HFF-Myc (cell line): ENCODE measurements around the gene ZSWIM1.
A peak's percentile ranks its signal among the peaks of the same experiment; 100 is the strongest.

Experiments
- DNase-seq: peaks from one replicate; pipeline ENCODE4 v3.0.0-alpha.2; 2011; ENCODE audit warnings: low read depth; ENCODE audit errors: extremely low read depth
- H3K4me3 ChIP-seq: replicated peaks from 2 replicates; pipeline ENCODE4 v1.5.1; 2011; ENCODE audit warnings: low read depth, mild to moderate bottlenecking, control low read depth, low read length
- TF ChIP-seq, protein P1 (sequence below): IDR thresholded peaks from 2 replicates; pipeline ENCODE4 v1.5.1; 2012; ENCODE audit warnings: mild to moderate bottlenecking, low read depth, low read length, control low read depth; ENCODE audit errors: missing control alignments

Gene ZSWIM1

DNA sequence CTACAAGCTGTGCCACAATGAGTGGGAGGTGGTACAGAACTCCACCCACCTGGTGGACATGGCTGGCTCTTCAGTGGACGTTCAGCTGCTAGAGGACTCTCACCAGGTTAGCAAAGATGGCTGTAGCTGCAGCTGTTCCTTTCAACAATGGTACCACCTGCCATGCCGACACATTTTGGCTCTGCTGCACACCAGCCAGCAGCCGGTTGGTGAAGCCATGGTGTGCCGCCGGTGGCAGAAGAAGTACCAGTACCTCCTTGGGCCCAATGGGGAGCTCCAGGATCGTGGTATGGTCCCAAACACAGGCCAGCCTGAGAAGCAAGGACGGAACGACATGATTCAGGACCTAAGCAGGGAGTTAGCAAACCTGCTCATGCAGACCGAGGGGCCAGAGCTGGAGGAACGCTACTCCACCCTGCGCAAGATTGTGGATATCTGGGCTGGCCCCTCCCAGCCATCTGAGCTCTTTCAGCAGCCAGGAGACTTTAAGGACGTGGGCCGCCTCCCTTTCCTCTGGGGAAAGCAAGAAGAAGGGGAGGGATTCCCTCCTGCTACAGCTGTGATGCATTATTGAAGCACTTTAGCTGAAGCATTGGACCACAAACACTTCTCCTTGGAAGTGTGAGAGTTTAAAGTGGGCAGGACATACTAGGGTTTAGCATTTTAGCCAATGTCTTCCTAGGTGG, 2.8 kb upstream of the ZSWIM1 start:
- peak; percentile 40 for DNase-seq
- TF ChIP-seq, protein P1, sequence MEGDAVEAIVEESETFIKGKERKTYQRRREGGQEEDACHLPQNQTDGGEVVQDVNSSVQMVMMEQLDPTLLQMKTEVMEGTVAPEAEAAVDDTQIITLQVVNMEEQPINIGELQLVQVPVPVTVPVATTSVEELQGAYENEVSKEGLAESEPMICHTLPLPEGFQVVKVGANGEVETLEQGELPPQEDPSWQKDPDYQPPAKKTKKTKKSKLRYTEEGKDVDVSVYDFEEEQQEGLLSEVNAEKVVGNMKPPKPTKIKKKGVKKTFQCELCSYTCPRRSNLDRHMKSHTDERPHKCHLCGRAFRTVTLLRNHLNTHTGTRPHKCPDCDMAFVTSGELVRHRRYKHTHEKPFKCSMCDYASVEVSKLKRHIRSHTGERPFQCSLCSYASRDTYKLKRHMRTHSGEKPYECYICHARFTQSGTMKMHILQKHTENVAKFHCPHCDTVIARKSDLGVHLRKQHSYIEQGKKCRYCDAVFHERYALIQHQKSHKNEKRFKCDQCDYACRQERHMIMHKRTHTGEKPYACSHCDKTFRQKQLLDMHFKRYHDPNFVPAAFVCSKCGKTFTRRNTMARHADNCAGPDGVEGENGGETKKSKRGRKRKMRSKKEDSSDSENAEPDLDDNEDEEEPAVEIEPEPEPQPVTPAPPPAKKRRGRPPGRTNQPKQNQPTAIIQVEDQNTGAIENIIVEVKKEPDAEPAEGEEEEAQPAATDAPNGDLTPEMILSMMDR: no peak
- no peak overlapping the region for H3K4me3 ChIP-seq

DNA sequence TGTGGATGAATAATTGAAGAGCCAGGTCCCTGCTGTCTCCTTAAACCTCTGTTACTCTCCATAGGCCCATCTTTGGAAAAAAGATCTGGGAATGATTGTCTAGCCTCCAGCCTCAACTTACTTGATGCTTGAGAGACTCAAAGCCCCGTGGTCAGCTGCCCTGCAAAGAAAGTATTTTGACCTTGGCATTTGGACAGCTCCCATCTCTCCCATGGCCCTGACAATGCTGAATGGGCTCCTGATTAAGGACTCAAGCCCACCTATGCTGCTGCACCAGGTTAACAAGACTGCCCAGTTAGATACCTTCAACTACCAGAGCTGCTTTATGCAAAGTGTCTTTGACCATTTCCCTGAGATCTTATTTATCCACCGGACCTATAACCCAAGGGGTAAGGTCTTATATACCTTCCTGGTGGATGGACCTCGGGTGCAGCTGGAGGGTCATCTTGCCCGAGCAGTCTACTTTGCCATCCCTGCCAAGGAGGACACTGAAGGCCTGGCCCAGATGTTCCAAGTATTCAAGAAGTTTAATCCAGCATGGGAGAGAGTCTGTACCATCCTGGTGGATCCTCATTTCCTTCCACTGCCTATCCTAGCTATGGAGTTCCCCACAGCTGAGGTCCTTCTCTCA, 1.6 kb downstream of the ZSWIM1 start:
- no peak overlapping the region for H3K4me3 ChIP-seq
- no peak for DNase-seq
- TF ChIP-seq, protein P1: no peak

DNA sequence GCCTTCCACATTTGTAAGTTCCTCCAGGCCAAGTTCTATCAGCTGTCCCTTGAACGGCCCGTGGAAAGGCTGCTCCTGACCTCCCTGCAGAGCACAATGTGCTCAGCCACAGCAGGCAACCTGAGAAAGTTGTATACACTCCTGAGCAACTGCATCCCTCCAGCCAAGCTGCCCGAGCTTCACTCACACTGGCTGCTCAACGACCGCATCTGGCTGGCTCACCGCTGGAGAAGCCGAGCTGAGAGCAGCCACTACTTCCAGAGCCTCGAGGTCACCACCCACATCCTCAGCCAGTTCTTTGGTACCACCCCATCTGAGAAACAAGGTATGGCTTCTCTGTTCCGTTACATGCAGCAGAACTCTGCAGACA, 2.1 kb downstream of the ZSWIM1 start:
- no peak for DNase-seq
- TF ChIP-seq, protein P1: no peak
- H3K4me3 ChIP-seq: no peak overlapping the region

DNA sequence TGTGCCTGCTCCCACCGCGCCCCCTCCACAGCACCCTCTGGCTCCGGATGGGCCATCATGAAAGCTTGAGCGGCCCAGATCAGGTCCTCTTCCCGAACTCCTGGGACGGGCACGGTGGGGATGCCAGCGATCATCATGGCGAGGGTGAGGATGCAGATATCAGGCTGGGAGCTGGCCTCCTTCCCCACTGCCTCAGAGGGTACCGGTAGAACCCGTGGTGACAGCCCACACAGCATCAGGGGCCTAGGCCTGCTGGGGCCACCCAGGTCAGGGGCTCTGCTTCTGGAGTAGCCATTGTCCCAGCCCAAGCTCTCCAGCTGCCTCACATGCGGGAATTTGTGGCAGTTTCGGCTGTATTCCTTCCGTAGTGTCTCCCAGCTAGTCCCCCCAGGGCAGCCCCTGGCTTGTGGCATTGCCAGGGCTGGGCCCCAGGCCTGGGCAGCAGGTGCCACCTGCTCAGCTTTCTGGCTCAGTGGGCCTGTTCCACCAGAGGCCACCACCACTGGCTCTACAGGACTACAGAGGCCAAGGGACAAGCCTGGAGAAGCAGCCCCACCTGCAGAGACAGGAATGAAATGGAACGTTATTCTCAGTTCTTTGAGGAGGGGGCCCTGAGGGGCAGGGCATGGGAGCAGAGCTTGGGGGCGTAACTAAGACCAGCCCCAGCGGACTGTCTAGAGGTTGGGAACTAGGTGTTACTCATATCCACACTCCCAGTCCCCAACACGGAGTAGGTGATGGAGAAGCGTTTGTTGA, 5.7 kb downstream of the ZSWIM1 start:
- H3K4me3 ChIP-seq: no peak overlapping the region
- DNase-seq: no peak
- TF ChIP-seq, protein P1: no peak

DNA sequence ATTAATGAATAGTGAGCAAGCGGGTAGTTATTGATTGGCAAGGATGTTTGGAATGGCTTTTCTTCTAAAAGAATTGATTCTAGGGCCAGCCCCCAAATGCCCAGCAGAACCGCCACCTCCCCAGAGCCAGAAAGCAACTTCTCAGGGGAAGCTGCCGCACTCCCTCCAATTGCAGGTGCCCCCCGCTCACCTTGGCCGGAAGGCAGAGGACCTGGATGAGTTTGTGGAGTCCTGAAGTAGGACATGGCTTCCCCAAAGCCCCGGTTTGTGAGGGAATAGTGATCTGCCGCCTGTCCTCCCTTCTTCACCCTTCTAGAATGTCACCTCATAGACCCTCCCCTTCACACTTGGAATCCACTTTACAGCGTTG, 6.3 kb downstream of the ZSWIM1 start, which contains the start of gene SPATA25:
Gene SPATA25 (minus strand): TSS at position 277 of the 370 bp plus-strand sequence. CDS start 32 bp downstream, at position 245.
- DNase-seq: no peak
- TF ChIP-seq, protein P1: no peak
- H3K4me3 ChIP-seq: no peak within 1 kb of the TSS

DNA sequence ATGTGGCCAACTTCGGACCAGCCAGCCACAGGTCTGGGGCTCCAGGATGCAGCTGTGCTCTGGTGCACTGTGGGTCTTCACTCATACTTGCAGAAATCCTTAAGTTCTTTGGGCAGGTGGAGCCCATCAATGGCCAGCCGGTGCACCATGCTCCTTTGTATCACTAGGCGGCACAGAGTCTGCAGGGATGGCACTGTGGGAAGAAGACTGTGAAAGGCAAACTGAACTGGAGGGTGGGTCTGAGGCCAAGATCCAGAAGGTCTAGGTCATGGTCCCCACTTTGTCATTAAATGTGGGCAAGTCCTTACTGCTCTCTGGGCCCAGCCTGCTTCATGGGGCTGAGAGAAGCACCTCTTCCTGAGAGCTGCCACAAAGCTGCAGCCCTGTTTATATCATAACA, 7.7 kb downstream of the ZSWIM1 start:
- H3K4me3 ChIP-seq: no peak overlapping the region
- TF ChIP-seq, protein P1: no peak
- no peak for DNase-seq
